ENCODE results near the gene KMT2C.
"Not testable (repeated sequence)": the region's sequence is repeated elsewhere in the genome, so short reads cannot be mapped to it uniquely, and the experiment has no call there.

KMT2C gene

DNA sequence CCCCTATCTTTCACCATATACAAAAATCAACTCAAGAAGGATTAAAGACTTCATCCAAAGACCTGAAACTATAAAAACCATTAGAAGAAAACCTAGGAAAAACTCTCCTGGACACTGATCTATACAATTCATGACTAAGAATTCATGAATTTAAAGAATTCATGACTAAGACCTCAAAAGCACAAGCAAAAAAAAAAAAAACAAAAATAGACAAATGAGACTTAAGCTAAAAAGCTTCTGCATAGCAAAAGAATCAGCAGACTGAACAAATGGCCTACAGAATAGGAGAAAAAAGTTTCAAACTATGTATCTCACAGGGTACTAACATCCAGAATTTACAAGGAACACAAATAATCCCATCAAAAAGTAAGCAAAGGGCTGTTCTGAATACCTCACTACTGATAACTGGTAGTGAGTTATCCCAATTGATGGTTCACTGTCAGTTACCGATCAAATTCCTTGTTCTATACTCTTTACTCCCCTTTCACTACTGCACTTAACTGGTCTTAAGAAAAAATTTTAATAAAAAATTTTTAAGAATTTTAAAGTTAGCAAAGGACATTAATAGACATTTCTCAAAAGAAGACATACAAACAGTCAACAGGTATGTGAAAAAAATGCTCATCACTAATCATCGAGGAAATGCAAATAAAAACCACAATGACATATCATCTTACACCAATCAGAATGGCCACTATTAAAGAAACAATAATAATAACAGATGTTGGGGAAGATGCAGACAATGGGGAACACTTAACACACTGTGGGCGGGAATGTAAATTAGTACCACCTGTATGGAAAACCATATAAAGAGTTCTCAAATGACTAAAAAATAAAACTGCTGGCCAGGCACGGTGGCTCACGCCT, 33.2 kb downstream of the KMT2C start:
- no peak for DNase-seq (ENCODE audit: low read depth)

DNA sequence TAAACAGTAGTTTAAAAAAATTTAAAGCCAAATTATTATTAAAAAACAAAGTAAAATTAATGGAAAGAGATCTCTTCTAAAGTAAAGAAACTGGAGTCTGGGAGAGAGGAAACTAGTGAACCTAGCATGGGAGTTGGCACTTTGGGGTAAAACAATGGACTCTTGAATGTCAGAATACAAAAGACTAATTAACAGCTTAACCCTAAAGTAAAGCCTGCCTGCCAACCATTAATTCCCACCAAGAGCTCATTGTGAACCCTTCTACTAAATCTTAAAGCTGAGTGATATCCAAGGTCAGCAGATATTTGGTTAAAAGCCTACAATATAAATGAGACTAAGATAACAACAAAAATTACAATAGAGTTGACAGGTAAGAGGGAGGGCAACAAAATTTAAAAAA, 36.5 kb downstream of the KMT2C start:
- DNase-seq (ENCODE audit: low read depth), result no peak

DNA sequence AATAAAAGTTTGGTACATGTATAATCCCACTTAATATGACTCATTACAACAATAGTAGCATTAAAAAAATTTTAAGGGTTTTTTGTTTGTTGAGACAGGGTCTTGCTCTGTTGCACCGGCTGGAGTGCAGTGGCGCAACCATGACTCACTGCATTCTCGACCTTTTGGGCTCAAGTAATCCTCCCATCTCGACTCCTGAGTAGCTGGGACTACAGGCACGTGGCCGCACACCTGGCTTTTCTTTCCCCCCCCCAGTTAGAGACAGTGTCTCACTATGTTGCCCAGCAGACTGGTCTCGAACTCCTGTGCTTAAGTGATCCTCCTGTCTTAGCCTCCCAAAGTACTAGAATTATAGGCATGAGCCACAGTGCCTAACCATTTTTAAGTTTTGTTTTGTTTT, 40.7 kb downstream of the KMT2C start:
- no peak for DNase-seq (ENCODE audit: low read depth)

DNA sequence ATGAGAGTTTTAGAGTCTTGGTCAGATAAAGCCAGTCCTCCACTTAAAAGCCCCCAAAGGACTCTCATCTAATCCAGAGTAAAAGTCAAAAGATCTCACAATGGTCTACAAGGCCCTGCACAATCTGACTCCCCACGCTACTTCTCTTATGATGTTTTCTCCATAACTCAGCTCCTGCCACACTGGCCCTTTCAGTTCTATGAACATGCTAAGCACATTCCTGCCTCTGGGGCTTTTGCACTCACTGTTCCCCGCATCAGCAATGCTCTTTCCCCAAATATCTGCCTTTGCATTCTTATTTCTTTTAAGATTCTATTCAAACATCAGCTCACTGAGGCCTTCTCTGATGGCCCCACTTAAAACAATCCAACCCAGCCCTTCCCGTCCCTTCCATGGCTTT, 41.6 kb downstream of the KMT2C start:
- DNase-seq (ENCODE audit: low read depth), result not testable (repeated sequence)

DNA sequence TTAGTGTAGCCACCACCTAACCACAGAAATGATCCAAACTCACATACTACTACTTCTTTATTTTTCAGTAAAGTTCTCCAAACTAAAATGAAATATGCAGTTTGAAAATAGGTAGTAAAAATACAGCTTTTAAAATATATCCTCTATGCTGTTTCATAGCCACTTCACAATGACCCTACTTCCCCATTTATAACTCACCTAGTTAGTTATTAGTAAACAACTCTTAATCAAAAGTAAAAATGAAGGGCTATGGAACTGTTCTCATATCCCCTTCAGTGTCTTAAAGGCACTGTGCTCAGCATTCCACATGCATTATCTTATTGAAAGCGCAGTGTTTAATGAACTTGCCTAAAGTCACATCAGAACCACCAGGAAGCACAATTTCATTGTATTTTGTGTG, 43.5 kb downstream of the KMT2C start:
- DNase-seq (ENCODE audit: low read depth), result no peak

DNA sequence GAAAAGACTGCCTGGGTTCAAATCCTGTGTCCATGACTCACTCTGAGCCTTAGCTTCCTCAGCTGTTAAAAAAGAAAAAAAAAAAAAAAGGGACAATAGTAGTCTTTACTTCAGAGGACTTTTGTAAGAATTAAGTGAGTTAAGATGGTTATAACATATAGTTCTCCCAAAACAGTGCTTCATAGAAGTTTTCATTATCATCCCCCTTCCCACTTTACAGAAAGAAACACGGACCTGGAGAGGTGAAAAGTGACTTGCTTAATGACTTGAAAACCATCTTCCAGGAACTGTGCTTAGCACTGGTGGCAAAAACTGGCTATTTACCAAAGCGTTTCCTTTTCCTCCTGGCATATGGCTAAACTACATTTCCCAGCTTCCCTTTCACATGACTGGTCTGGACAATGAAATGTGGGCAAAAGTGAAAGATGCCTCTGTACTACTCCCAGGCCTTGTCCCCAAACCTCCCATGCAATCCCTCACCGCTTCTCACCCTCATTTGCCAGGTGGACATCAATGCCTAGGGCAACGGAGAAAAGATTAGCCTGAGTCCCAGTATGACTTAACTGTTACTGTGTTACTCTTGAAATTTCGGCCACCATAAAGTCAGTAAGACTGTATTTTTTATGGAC, 49.6 kb downstream of the KMT2C start:
- not testable (repeated sequence) for DNase-seq (ENCODE audit: low read depth)

DNA sequence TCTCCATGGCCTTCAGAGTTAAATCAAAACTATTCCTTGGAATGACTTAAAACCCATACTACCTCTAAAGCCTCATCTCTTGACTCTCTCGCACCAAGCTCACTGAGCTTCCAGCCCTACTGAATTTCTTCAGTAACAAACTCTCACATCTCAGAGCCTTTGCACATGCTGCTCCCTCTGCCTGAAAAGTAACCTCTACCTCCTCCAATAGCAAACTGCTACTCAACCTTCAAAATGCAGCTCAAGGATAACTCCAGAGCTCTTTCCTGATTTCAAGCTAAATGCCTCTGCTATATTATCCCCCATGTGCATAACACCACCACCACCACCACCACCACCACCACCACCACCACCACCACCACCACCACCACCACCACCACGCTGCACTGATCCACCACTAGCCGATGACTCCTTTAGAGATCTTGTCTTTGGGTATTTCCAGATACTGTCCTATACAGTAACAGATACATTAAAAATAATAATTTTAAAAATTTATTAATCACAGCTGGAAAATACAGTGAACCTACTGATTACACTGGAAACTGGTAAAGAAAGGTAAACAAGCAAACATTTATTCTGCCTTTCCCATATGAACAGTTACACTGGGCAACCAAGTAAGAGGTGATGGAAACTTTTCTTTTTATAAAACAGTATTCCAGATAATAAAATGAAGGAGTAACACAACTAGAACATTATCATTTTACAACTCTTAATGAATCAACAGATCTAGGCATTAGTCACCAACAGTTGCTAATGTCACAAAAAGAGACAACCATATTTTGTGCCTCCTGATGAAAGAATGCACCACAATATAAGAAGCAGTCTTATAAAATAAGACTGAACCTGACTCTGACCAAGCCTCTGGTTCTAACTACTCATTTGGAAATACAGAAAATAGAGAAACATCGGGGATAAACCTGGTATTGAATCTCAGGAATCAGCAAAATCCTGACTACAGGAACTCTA, 51.3 kb downstream of the KMT2C start:
- DNase-seq (ENCODE audit: low read depth), result not testable (repeated sequence)

DNA sequence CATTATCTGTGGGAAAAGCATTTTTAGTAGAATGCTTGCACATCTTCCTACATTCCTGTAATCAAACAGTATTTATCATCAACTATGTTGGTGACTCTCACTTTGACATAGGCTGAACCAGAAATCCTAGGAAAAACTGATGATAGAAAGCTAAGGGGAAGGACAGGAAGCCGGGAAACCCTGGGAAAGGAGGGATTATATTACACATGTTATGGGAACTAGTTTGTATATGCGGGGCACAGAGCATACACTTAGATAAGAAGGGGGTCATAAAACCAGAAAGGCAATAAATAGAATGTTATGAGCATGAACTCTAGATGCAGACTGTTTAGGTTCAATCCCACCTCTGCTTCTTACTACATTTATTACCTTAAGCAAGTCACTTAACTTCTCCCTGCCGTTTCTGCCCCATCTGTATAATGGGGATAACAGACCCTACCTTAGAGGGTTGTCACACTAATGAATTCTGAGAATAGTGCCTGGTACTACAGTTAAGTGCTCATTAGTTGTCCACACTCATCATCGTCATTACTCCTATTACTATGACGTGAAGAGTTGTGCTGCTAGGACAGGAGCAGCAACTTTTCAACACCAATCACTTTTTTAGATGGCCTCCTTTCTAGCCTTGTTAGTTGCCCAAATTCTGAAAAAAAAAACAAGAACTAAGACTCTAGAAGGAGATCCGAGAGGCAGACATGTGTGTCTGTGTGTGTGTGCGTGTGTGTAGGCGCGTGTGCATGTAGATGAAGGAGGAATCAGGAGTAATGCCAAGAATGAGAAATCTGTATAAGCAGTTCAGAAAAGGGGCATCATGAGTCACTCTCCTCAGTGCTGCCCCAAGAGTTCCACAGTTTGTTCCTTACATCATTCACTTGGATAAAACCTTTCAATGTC, 52.2 kb downstream of the KMT2C start:
- DNase-seq (ENCODE audit: low read depth), result no peak

DNA sequence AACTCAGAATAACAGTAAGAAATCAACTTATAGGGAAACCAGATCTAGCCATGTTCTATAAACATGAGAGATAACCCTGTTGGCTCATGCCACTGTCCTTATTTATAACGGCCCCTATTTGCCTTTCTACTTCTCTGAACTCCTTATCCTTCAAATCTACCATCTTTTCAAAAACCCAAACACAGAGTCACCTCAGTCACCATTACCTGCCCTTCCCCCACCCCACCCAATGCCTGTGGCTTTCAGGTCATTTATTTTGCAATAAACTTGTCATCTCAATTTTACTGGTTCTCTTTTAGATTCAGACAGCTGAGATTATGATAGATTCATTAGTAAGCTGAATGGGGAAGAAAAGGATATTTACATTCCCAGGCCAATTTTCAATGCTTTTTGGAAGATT, 53.6 kb downstream of the KMT2C start:
- DNase-seq (ENCODE audit: low read depth), result no peak

DNA sequence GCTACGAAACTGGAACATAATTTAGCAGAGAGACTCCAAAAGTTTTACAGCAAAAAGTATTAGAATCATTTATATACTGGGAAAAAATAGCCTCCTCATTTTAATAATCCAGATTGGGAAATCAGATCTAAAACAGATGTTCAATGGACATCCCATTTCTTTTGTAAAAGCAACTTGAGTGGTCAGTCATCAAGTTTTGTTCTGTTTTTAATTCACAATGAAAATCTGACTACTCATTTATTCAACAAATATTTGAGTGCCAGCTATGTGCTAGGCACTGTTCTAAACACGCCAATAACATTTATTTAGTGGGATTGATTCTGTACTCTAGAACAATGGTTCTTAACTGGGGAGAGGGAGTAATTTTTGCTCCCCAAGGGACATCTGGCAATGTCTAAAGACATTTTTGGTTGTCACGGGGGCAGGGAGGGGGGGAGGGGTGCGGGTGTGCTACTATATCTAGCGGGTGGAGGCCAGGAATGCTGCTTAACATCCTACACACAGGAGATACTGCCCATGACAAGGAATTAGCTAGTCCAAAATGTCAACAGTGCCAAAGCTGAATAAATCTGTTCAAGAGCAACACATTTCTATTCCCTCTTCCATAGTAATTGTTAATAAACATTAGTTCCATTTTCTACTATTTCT, 54.7 kb downstream of the KMT2C start:
- DNase-seq (ENCODE audit: low read depth), result not testable (repeated sequence)

DNA sequence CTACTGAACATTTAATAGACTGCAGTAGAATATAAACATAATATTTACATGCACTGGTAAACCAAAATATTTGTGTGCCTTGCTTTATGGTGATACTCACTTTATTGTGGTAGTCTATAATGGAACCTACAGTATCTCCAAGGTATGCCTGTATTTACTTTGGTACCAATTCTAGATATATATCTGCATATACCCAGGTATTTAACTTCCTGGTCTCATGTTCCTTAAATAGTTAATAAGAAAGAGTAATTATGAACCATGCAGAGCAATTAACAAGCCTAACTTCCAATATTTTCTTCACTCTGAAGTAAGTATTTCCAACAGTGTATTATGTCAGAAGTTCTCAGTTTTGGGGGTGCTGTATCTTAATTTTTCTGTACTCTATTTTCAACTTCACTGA, 57.3 kb downstream of the KMT2C start:
- DNase-seq (ENCODE audit: low read depth), result not testable (repeated sequence)

DNA sequence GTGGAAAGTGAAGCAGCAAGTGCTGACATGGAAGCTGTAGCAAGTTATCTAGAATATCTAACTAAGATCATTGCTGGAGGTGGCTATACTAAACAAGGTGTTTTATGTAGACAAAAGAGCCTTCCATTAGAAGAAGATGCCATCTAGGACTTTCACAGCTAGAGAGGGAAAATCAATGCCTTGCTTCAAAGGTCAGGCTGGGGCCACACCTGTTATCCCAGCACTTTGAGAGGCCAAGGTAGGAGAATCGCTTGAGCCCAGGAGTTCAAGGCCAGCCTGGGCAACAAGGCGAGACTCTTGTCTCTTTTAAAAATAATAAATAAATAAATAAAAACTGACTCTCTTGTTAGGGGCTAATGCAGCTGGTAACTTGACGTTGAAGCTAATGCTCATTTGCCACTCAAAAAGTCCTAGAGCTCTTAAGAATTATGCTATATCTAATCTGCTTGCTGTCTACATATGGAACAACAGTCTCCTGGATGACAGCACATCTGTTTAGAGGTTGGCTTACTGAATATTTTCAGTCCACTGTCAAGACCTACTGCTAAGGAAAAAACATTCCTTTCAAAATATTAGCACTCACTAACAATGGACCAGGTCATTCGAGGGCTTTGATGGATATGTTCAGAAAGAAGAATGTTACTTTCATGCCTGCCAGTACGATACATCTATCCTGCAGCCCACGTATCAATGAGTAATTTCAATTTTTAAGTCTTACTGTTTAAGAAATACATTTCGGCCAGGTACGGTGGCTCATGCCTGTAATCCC, 58.9 kb downstream of the KMT2C start:
- not testable (repeated sequence) for DNase-seq (ENCODE audit: low read depth)

DNA sequence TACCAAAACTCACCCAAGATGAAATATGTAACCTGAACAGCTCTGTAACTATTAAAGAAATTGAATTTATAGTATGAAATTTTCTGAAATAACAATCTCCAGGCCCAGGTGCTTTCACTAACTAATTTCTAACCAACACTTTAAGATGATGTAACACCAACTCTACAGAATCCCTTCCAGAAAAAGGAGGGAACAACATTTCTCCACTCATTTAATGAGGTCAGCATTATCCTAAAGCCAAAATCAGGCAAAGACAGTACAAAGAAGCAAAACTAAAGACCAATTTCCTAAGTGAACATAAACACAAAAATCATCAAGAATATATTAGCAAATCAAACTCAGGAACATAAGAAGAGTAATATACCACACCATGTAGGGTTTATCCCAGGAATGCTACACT, 65.5 kb downstream of the KMT2C start:
- DNase-seq (ENCODE audit: low read depth), result no peak

DNA sequence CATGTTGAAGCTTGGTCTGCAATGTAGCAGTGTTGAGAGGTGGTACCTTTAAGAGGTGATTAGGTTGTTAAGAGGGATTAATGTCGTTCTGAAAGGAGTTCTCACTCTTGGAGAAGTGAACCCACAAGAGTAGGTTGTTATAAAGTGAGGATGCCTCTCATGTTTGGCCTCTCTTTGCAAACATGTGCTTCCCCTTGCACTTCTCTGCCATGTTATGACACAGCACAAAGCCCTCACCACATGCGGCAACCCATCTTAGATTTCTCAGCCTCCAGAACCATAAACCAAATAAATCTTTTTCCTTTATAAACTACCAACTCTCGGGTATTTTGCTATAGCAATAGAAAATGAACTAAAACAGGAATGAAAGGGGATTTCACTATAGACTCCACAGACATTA, 66.3 kb downstream of the KMT2C start:
- DNase-seq (ENCODE audit: low read depth), result no peak

DNA sequence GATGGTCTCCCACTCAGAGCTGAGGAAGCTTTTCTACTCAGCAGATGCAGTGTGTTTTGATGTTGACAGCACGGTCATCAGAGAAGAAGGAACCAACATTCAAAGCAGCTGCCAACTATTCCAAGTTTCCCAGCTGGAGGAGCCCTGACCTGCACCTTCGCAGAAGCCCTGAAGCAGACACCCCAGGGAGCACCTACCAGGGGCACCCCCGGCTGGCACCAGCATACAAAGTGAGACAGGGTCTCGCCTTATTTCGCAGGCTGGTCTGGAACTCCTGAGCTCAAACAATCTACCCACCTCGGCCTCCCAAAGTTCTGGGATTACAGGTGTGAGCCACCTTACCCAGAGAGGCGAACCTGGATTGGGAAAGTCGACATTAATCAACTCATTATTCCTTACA, 68.6 kb downstream of the KMT2C start:
- DNase-seq (ENCODE audit: low read depth), result no peak

DNA sequence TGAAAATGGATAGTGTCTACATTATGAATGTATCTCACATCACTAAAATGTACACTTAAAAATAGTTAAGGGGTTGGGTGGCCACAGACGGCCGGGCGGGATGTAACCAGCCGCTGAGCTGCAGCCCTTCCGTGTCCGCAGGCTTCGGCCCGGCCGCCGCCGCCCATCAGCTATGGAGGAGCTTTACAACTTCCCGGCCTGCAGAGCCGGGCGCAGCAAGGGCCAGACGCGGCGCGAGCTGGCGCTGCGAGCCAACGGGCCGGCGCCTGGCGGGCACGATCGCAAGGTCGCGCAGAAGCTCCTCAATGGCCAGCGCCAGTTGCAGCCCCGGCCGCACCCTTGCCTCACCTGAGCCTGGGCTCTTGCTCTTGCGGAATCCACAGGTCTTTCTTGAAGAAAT, 69.1 kb downstream of the KMT2C start:
- DNase-seq (ENCODE audit: low read depth), result no peak

DNA sequence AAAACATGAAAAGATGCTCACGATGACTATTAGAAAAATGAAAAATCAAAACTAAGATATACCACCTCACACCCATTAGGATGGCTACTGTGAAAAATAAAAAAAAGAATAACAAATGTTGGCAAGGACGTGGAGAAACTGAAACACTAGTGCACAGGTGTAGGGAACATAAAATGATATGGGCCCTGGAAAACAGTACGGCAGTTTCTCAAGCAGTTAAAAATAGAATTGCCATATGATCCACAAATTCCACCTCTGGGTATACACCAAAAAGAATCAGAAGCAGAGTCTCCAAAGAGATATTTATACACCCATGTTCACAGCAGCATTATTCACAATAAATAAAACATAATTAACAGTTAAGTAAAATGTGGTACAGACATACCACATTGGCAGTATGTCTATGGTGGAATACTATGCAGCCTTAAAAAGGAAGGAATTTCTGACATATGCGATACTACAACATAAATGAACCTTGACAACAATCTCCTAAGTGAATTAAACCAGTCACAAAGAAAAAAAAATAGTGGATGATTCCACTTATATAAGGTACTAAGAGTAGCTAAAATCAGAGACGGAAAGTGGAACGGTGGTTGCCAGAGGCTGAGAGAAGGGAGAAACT, 69.7 kb downstream of the KMT2C start:
- no peak for DNase-seq (ENCODE audit: low read depth)

DNA sequence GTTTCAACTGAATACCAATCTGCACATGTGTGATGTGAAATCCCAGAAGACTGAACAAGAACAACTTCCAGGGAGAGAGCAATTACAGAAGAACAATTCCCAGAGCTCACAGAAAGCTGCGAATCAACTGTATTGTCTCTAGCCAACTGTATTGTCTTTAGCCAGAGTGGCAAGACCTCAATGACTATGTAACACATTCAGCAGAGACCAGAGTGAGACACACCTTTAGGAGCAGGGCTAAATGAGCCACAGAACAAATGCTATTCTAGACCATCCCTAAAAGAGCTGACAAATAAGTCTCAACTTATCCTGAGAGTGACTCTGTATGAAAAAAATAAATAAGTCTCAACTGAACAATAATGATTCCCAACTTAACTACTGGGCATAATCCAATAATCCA, 72.0 kb downstream of the KMT2C start:
- DNase-seq (ENCODE audit: low read depth), result no peak

DNA sequence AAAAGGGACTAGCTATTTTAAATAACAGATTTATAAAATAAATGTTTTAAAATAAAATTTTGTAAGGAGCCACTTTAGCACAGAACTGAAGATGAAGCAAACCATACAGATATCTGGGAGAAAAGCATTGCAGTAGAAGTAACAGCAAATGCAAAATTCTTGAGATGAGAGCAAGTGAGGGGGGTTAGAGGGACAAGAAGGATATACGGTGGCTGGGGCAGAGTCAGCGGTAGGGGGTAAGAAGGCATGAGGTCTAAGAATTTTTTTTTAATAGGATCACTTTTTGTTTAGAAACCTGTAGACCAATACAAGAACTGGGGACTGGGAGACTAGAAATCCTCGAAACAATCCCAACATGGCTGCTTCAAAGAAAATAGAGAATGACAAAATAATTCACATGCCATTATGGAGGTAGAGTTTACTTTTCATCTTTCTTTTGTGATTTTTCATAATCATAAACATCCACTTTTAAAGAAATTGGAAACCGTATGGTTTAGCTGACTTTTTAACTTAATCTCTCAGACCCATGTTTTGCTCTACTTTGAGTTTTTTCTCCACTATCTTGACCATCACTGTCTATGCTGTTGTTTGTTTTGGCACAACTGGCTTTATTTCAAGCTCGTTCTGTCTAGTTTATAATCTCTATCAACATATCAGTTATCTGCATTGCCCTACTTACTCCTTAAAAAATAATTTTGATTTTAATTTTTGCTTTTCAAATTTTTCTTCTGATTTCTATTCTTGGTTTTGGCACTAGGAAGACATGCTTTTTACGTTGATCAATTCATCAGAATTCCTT, 73.5 kb downstream of the KMT2C start:
- DNase-seq (ENCODE audit: low read depth), result no peak

Measured in activated T-helper 9 cell treated with anti-CD3 and anti-CD28 coated beads, Interleukin-2, amount 50 U/mL, for 16 hours (primary cell).